ENCODE results near the gene MYLK2. TPM values are rescaled to one million over a fixed set of nuclear protein-coding genes. Genes with fewer than 3 reads are reported as not detected.
A peak's percentile ranks its signal among the peaks of the same experiment; 100 is the strongest.

Gene MYLK2
- total RNA-seq (2021), result 0.18 and 0.50 TPM in 2 replicates
- Bru-seq, nascent RNA, result percentile 37 among the genes with signal in this experiment
- BruChase-seq, experiment 1, labeled RNA remaining after a 2-hour chase, result percentile 45 among the genes with signal in this experiment
- BruChase-seq, experiment 2, labeled RNA remaining after a 6-hour chase, result percentile 58 among the genes with signal in this experiment
- long read RNA-seq, result 0 reads

- intact Hi-C loops (cut with micrococcal nuclease; ENCODE audit: unreplicated experiment), result no loop called here
Measured at GRCh38 chr20:31819083-31819784, at the start of gene MYLK2. MYLK2 (plus strand) TSS chr20:31819356; CDS start chr20:31819581, 225 bp downstream.

GRCh38 chr20:31769681-31770080, 49.5 kb upstream of the MYLK2 start:
- Histone ChIP-seq H3K9me2 (ENCODE audit: insufficient read depth) (no peaks in the 10 kb centered on the region), H3K36me3 (ENCODE audit: low read depth) (peaks cover 43% of the 10 kb centered on the region), H3K4me3 (no peak overlapping the region), H3K4me2 (no peak overlapping the region), H4K20me1 (ENCODE audit: insufficient read depth) (no peaks in the 10 kb centered on the region; the same call in 1 of the 2 replicates), H2AFZ (no peak overlapping the region), H3K27me3 (ENCODE audit: insufficient read depth, low read depth) (no peaks in the 10 kb centered on the region), H3K4me1 (replicated peaks; ENCODE audit: insufficient read depth) (no peaks in the 10 kb centered on the region), H3K9me3 (ENCODE audit: insufficient read depth, low read depth) (no peaks in the 10 kb centered on the region), H3F3A (ENCODE audit: insufficient read depth, low read depth) (peaks cover 5% of the 10 kb centered on the region; the same call in 1 of the 2 replicates), H3K27ac (no peak overlapping the region), H3K79me2 (ENCODE audit: low read depth) (peaks cover 10% of the 10 kb centered on the region; the same call in 1 of the 2 replicates)
- intact Hi-C loops (cut with micrococcal nuclease; ENCODE audit: unreplicated experiment), result no loop called here
- ChIA-PET CTCF (no interaction called here), POLR2A (ENCODE audit: unreplicated experiment) (no interaction called here)
- no peak for DNase-seq
- no TSS peak for BruUV-seq (replicated peaks)
- TF ChIP-seq EZH2 (IDR thresholded peaks at IDR 0.05; ENCODE audit: low read depth), result no peak
- no peak for TF ChIP-seq CTCF (conservative IDR thresholded peaks at IDR 0.05)

More at GRCh38 chr20:31819083-31819784, at the start of gene MYLK2:
- Histone ChIP-seq H3K27ac (no peak within 1 kb of the TSS), H3K9me3 (ENCODE audit: insufficient read depth, low read depth) (no peaks in the 10 kb centered on the region), H3K4me3 (no peak within 1 kb of the TSS), H3K27me3 (ENCODE audit: insufficient read depth, low read depth) (no peaks in the 10 kb centered on the region), H3K36me3 (ENCODE audit: low read depth) (no peaks in the 10 kb centered on the region), H2AFZ (no peak within 1 kb of the TSS), H3K9me2 (ENCODE audit: insufficient read depth) (no peaks in the 10 kb centered on the region), H3K4me1 (replicated peaks; ENCODE audit: insufficient read depth) (no peaks in the 10 kb centered on the region), H3F3A (ENCODE audit: insufficient read depth, low read depth) (no peaks in the 10 kb centered on the region), H3K4me2 (no peak within 1 kb of the TSS), H3K79me2 (ENCODE audit: low read depth) (no peaks in the 10 kb centered on the region), H4K20me1 (ENCODE audit: insufficient read depth) (no peaks in the 10 kb centered on the region)
- TF ChIP-seq CTCF (conservative IDR thresholded peaks at IDR 0.05) (no peak), EZH2 (IDR thresholded peaks at IDR 0.05; ENCODE audit: low read depth) (no peak)
- ChIA-PET CTCF (interaction anchor here (0.5 kb wide), 1 partner anchor 123 kb away, joined by 4 read pairs; no protein-coding TSS in a partner anchor), POLR2A (ENCODE audit: unreplicated experiment) (no interaction called here)
- DNase-seq, result no peak
- BruUV-seq (replicated peaks), result no TSS peak

GRCh38 chr20:31770243-31770642, 48.9 kb upstream of the MYLK2 start:
- ChIA-PET POLR2A (ENCODE audit: unreplicated experiment) (interaction anchor here (0.6 kb wide), 1 partner anchor 119 kb away, joined by 6 read pairs; no protein-coding TSS in a partner anchor), CTCF (no interaction called here)
- peaks cover 7% of the 10 kb centered on the region; the same call in 1 of the 2 replicates for H3K79me2 ChIP-seq (ENCODE audit: low read depth)
- TF ChIP-seq CTCF (conservative IDR thresholded peaks at IDR 0.05) (no peak), EZH2 (IDR thresholded peaks at IDR 0.05; ENCODE audit: low read depth) (no peak)
- no peak for DNase-seq
- BruUV-seq (replicated peaks), result no TSS peak
- H3K27me3 ChIP-seq (ENCODE audit: insufficient read depth, low read depth), result no peaks in the 10 kb centered on the region
- no peak overlapping the region for H3K4me2 ChIP-seq
- intact Hi-C loops (cut with micrococcal nuclease; ENCODE audit: unreplicated experiment), result no loop called here
- H3K27ac ChIP-seq, result no peak overlapping the region
- no peaks in the 10 kb centered on the region for H3K9me2 ChIP-seq (ENCODE audit: insufficient read depth)
- H3F3A ChIP-seq (ENCODE audit: insufficient read depth, low read depth), result peaks cover 5% of the 10 kb centered on the region; the same call in 1 of the 2 replicates
- H3K4me1 ChIP-seq (replicated peaks; ENCODE audit: insufficient read depth), result no peaks in the 10 kb centered on the region
- H3K4me3 ChIP-seq, result no peak overlapping the region
- H4K20me1 ChIP-seq (ENCODE audit: insufficient read depth), result no peaks in the 10 kb centered on the region; the same call in 1 of the 2 replicates
- no peaks in the 10 kb centered on the region for H3K9me3 ChIP-seq (ENCODE audit: insufficient read depth, low read depth)
- H3K36me3 ChIP-seq (ENCODE audit: low read depth), result peaks cover 43% of the 10 kb centered on the region
- no peak overlapping the region for H2AFZ ChIP-seq

Measured in PC-9 (cell line).